ENCODE measurements around the gene RBM28.

Gene RBM28

GRCh38 chr7:128365432-128365831 is 21.7 kb upstream of the RBM28 start:
- H3K4me3 ChIP-seq (ENCODE audit: low read depth, low read length) = no peak overlapping the region
- H3K4me1 ChIP-seq (ENCODE audit: control insufficient read depth, insufficient read depth, low read length) = no peaks in the 10 kb centered on the region
- H3K9ac ChIP-seq (ENCODE audit: low read depth, low read length) = no peak overlapping the region
- H3K27me3 ChIP-seq (ENCODE audit: control insufficient read depth, insufficient read depth, low read length) = peaks cover 70% of the 10 kb centered on the region
- no peaks in the 10 kb centered on the region for H3K36me3 ChIP-seq (ENCODE audit: control insufficient read depth, insufficient read depth, low read length)
- no peaks in the 10 kb centered on the region for H3K9me3 ChIP-seq (ENCODE audit: control insufficient read depth, insufficient read depth, low read length)

GRCh38 chr7:128364166-128364870 is 20.6 kb upstream of the RBM28 start:
- H3K9ac ChIP-seq (ENCODE audit: low read depth, low read length) = no peak overlapping the region
- H3K4me3 ChIP-seq (ENCODE audit: low read depth, low read length) = no peak overlapping the region
- peaks cover 82% of the 10 kb centered on the region for H3K27me3 ChIP-seq (ENCODE audit: control insufficient read depth, insufficient read depth, low read length)
- no peaks in the 10 kb centered on the region for H3K9me3 ChIP-seq (ENCODE audit: control insufficient read depth, insufficient read depth, low read length)
- H3K4me1 ChIP-seq (ENCODE audit: control insufficient read depth, insufficient read depth, low read length) = no peaks in the 10 kb centered on the region
- H3K36me3 ChIP-seq (ENCODE audit: control insufficient read depth, insufficient read depth, low read length) = no peaks in the 10 kb centered on the region

GRCh38 chr7:128363261-128363721 is 19.6 kb upstream of the RBM28 start:
- H3K27me3 ChIP-seq (ENCODE audit: control insufficient read depth, insufficient read depth, low read length) = peaks cover 92% of the 10 kb centered on the region
- H3K4me3 ChIP-seq (ENCODE audit: low read depth, low read length) = no peak overlapping the region
- no peaks in the 10 kb centered on the region for H3K9me3 ChIP-seq (ENCODE audit: control insufficient read depth, insufficient read depth, low read length)
- H3K36me3 ChIP-seq (ENCODE audit: control insufficient read depth, insufficient read depth, low read length) = no peaks in the 10 kb centered on the region
- no peak overlapping the region for H3K9ac ChIP-seq (ENCODE audit: low read depth, low read length)
- H3K4me1 ChIP-seq (ENCODE audit: control insufficient read depth, insufficient read depth, low read length) = no peaks in the 10 kb centered on the region

GRCh38 chr7:128362670-128363069 is 19.0 kb upstream of the RBM28 start:
- Histone ChIP-seq H3K36me3 (ENCODE audit: control insufficient read depth, insufficient read depth, low read length) (no peaks in the 10 kb centered on the region), H3K4me1 (ENCODE audit: control insufficient read depth, insufficient read depth, low read length) (no peaks in the 10 kb centered on the region), H3K27me3 (ENCODE audit: control insufficient read depth, insufficient read depth, low read length) (peaks cover 96% of the 10 kb centered on the region), H3K9ac (ENCODE audit: low read depth, low read length) (no peak overlapping the region), H3K9me3 (ENCODE audit: control insufficient read depth, insufficient read depth, low read length) (no peaks in the 10 kb centered on the region), H3K4me3 (ENCODE audit: low read depth, low read length) (peak overlapping the region; percentile 65)

- H3K4me3 ChIP-seq (ENCODE audit: low read depth, low read length) = peak within 1 kb of the TSS; percentile 65
- H3K9me3 ChIP-seq (ENCODE audit: control insufficient read depth, insufficient read depth, low read length) = no peaks in the 10 kb centered on the region
- no peak within 1 kb of the TSS for H3K9ac ChIP-seq (ENCODE audit: low read depth, low read length)
- H3K4me1 ChIP-seq (ENCODE audit: control insufficient read depth, insufficient read depth, low read length) = no peaks in the 10 kb centered on the region
- peaks cover 94% of the 10 kb centered on the region for H3K27me3 ChIP-seq (ENCODE audit: control insufficient read depth, insufficient read depth, low read length)
- H3K36me3 ChIP-seq (ENCODE audit: control insufficient read depth, insufficient read depth, low read length) = no peaks in the 10 kb centered on the region
Observed at GRCh38 chr7:128361411-128362379, 18.0 kb upstream of the RBM28 start, which contains the start of gene PRRT4. Gene PRRT4, minus strand, starts transcription at chr7:128361690.

GRCh38 chr7:128360359-128360678 is 16.6 kb upstream of the RBM28 start:
- H3K4me3 ChIP-seq (ENCODE audit: low read depth, low read length) = peak overlapping the region; percentile 65
- H3K4me1 ChIP-seq (ENCODE audit: control insufficient read depth, insufficient read depth, low read length) = no peaks in the 10 kb centered on the region
- no peaks in the 10 kb centered on the region for H3K36me3 ChIP-seq (ENCODE audit: control insufficient read depth, insufficient read depth, low read length)
- H3K9me3 ChIP-seq (ENCODE audit: control insufficient read depth, insufficient read depth, low read length) = no peaks in the 10 kb centered on the region
- H3K9ac ChIP-seq (ENCODE audit: low read depth, low read length) = no peak overlapping the region
- H3K27me3 ChIP-seq (ENCODE audit: control insufficient read depth, insufficient read depth, low read length) = peaks cover 86% of the 10 kb centered on the region

- H3K9ac ChIP-seq (ENCODE audit: low read depth, low read length) = no peak overlapping the region
- no peaks in the 10 kb centered on the region for H3K36me3 ChIP-seq (ENCODE audit: control insufficient read depth, insufficient read depth, low read length)
- H3K4me3 ChIP-seq (ENCODE audit: low read depth, low read length) = peak overlapping the region; percentile 65
- no peaks in the 10 kb centered on the region for H3K4me1 ChIP-seq (ENCODE audit: control insufficient read depth, insufficient read depth, low read length)
- H3K9me3 ChIP-seq (ENCODE audit: control insufficient read depth, insufficient read depth, low read length) = no peaks in the 10 kb centered on the region
- peaks cover 83% of the 10 kb centered on the region for H3K27me3 ChIP-seq (ENCODE audit: control insufficient read depth, insufficient read depth, low read length)
Observed at GRCh38 chr7:128359939-128360338, 16.2 kb upstream of the RBM28 start.

- Histone ChIP-seq H3K9ac (ENCODE audit: low read depth, low read length) (no peak overlapping the region), H3K4me1 (ENCODE audit: control insufficient read depth, insufficient read depth, low read length) (no peaks in the 10 kb centered on the region), H3K36me3 (ENCODE audit: control insufficient read depth, insufficient read depth, low read length) (no peaks in the 10 kb centered on the region), H3K27me3 (ENCODE audit: control insufficient read depth, insufficient read depth, low read length) (peaks cover 82% of the 10 kb centered on the region), H3K4me3 (ENCODE audit: low read depth, low read length) (no peak overlapping the region), H3K9me3 (ENCODE audit: control insufficient read depth, insufficient read depth, low read length) (no peaks in the 10 kb centered on the region)
Observed at GRCh38 chr7:128359336-128359735, 15.6 kb upstream of the RBM28 start.

- Histone ChIP-seq H3K27me3 (ENCODE audit: control insufficient read depth, insufficient read depth, low read length) (peaks cover 81% of the 10 kb centered on the region), H3K9ac (ENCODE audit: low read depth, low read length) (no peak overlapping the region)
Observed at GRCh38 chr7:128358233-128358632, 14.5 kb upstream of the RBM28 start.

GRCh38 chr7:128357217-128357613 is 13.5 kb upstream of the RBM28 start:
- H3K4me1 ChIP-seq (ENCODE audit: control insufficient read depth, insufficient read depth, low read length) = peaks cover 2% of the 10 kb centered on the region
- no peaks in the 10 kb centered on the region for H3K36me3 ChIP-seq (ENCODE audit: control insufficient read depth, insufficient read depth, low read length)
- H3K9me3 ChIP-seq (ENCODE audit: control insufficient read depth, insufficient read depth, low read length) = no peaks in the 10 kb centered on the region
- no peak overlapping the region for H3K4me3 ChIP-seq (ENCODE audit: low read depth, low read length)
- peaks cover 81% of the 10 kb centered on the region for H3K27me3 ChIP-seq (ENCODE audit: control insufficient read depth, insufficient read depth, low read length)
- H3K9ac ChIP-seq (ENCODE audit: low read depth, low read length) = no peak overlapping the region

More at GRCh38 chr7:128358233-128358632, 14.5 kb upstream of the RBM28 start:
- H3K4me3 ChIP-seq (ENCODE audit: low read depth, low read length) = no peak overlapping the region
- H3K4me1 ChIP-seq (ENCODE audit: control insufficient read depth, insufficient read depth, low read length) = no peaks in the 10 kb centered on the region
- H3K36me3 ChIP-seq (ENCODE audit: control insufficient read depth, insufficient read depth, low read length) = no peaks in the 10 kb centered on the region
- no peaks in the 10 kb centered on the region for H3K9me3 ChIP-seq (ENCODE audit: control insufficient read depth, insufficient read depth, low read length)

- H3K9ac ChIP-seq (ENCODE audit: low read depth, low read length) = no peak overlapping the region
- no peak overlapping the region for H3K4me3 ChIP-seq (ENCODE audit: low read depth, low read length)
- H3K9me3 ChIP-seq (ENCODE audit: control insufficient read depth, insufficient read depth, low read length) = no peaks in the 10 kb centered on the region
- no peaks in the 10 kb centered on the region for H3K36me3 ChIP-seq (ENCODE audit: control insufficient read depth, insufficient read depth, low read length)
- peaks cover 2% of the 10 kb centered on the region for H3K4me1 ChIP-seq (ENCODE audit: control insufficient read depth, insufficient read depth, low read length)
- H3K27me3 ChIP-seq (ENCODE audit: control insufficient read depth, insufficient read depth, low read length) = peaks cover 77% of the 10 kb centered on the region
Observed at GRCh38 chr7:128356546-128357216, 13.0 kb upstream of the RBM28 start.

Data from iPS-15b (cell line).